NT2/D1 (cell line): Measurements from ENCODE around the gene IER3.
"Not testable (repeated sequence)": the region's sequence is repeated elsewhere in the genome, so short reads cannot be mapped to it uniquely, and the experiment has no call there.

Experiments
- SUZ12 ChIP-seq: IDR thresholded peaks from 2 replicates; pipeline ENCODE4 v1.6.1; 2011; ENCODE audit not compliant: insufficient read length, insufficient read depth; ENCODE audit errors: extremely low read depth
- ZNF274 ChIP-seq: IDR thresholded peaks from 2 replicates; pipeline ENCODE4 v1.6.1; 2011; ENCODE audit warnings: mild to moderate bottlenecking, low read depth, low read length

DNA sequence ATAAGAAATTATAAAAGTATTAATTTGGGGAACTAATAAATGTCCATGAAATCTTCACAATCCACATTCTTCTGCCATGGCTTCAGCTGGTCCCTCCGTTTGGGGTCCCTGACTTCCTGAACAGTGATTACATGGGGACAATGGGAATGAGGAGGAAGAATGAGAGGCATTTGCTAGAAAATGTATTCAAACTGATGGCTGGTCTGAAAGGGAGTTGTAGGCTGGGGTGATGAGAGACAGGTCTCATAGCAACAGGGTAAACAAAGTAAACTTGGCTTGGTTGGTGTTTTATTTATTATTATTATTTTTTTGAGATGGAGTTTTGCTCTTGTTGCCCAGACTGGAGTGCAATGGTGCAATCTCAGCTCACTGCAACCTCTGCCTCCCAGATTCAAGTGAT is 21.1 kb upstream of the IER3 start:
- not testable (repeated sequence) for TF ChIP-seq ZNF274, SUZ12
